Measurements from ENCODE around the gene BAIAP2. TPM values are rescaled to one million over a fixed set of nuclear protein-coding genes. Genes with fewer than 3 reads are reported as not detected.

BAIAP2 gene
- total RNA-seq, 1 donor from 2014 or later, result 27.9 TPM

DNA sequence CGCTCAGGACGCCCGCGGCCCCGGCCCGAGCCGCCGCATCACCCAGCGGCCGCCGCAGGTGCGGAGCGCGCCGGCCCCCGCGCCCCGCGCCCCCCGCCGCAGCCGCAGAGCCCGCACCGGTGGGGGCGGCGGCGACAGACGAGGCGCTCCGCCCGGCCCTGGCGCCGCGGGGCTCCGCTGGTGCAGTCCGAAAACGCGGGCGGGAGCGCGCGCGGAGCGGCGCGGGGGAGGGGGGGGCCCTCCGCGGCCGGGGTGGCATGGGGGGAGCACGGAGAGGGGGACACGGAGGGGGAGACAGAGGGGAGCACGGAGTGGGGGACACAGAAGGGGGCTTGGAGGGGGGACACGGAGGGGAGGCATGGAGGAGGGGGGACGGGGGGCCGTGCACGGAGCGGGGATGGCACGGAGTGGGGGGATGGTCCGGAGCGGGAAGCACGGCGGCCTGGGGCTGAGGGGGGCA, 131.1 kb downstream of the BAIAP2 start, which contains the start of gene AATK:
Gene AATK, minus strand, starts transcription at position 189 of the 460 bp plus-strand sequence. CDS start 229 bp downstream, outside the sequence.
- Histone ChIP-seq H3K4me1 (peaks cover 16% of the 10 kb centered on the region), H3K27me3 (ENCODE audit: low read depth) (peaks cover 31% of the 10 kb centered on the region), H3K4me3 (peak within 1 kb of the TSS; percentile 67), H3K9me3 (replicated peaks) (no peaks in the 10 kb centered on the region), H3K36me3 (no peaks in the 10 kb centered on the region), H3K27ac (replicated peaks) (peak within 1 kb of the TSS; percentile 46)
- DNase-seq, result no peak
- intact Hi-C loops (cut with micrococcal nuclease), result no loop called here
- TF ChIP-seq, protein P1, sequence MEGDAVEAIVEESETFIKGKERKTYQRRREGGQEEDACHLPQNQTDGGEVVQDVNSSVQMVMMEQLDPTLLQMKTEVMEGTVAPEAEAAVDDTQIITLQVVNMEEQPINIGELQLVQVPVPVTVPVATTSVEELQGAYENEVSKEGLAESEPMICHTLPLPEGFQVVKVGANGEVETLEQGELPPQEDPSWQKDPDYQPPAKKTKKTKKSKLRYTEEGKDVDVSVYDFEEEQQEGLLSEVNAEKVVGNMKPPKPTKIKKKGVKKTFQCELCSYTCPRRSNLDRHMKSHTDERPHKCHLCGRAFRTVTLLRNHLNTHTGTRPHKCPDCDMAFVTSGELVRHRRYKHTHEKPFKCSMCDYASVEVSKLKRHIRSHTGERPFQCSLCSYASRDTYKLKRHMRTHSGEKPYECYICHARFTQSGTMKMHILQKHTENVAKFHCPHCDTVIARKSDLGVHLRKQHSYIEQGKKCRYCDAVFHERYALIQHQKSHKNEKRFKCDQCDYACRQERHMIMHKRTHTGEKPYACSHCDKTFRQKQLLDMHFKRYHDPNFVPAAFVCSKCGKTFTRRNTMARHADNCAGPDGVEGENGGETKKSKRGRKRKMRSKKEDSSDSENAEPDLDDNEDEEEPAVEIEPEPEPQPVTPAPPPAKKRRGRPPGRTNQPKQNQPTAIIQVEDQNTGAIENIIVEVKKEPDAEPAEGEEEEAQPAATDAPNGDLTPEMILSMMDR (IDR thresholded peaks at IDR 0.05; ENCODE audit: borderline replicate concordance), result no peak

Small RNA genes lying within 50 kb of the gene (microRNA-seq; reads per million reads assigned to microRNA genes)
- 1.2 reads per million for gene MIR1250
- gene MIR3065, result not detected
- gene MIR338, result not detected
- gene MIR657, result not detected

Other genes with a start within 250 kb of the BAIAP2 start
- gene CHMP6, start 43.3 kb upstream of the BAIAP2 start, total RNA-seq, result 15.9 TPM
- not detected for gene PVALEF, start 130.4 kb downstream of the BAIAP2 start, total RNA-seq
- 2.3 TPM for gene AATK, start 131.1 kb downstream of the BAIAP2 start, total RNA-seq
- 7.6 TPM for gene CEP131, start 187.8 kb downstream of the BAIAP2 start, total RNA-seq
- gene TEPSIN, start 203.9 kb downstream of the BAIAP2 start, total RNA-seq, result 15.9 TPM
- gene NDUFAF8, start 204.2 kb downstream of the BAIAP2 start, total RNA-seq, result 61.5 TPM

Data from left ventricle myocardium inferior (tissue), 1 donor.